SK-N-SH treated with all-trans-retinoic acid at 6 μM for 48 hours (cell line): ENCODE results near the gene PWWP2B.

ENCODE experiments used
- ATAC-seq: fragments of 200-7000 bp; cut with Tn5 transposase; 3 replicates; pipeline ENCODE4 v1.9.1; 2020; ENCODE audit warnings: mild to moderate bottlenecking, moderate library complexity
- ARNTL ChIP-seq: fragments of 450-650 bp; formaldehyde crosslinking; IDR thresholded peaks from 2 replicates; pipeline ENCODE4 v1.5.0; 2020; ENCODE audit warnings: low read depth, mild to moderate bottlenecking, moderate library complexity, borderline replicate concordance
- BACH2 ChIP-seq: fragments of 250-450 bp; sonication (Bioruptor Pico); IDR thresholded peaks from 2 replicates; pipeline ENCODE4 v1.9.0; 2021; ENCODE audit warnings: mild to moderate bottlenecking, borderline replicate concordance
- CSRNP3 ChIP-seq: fragments of 250-450 bp; sonication (Bioruptor Pico); IDR thresholded peaks from 2 replicates; pipeline ENCODE4 v1.5.1; 2021; ENCODE audit warnings: mild to moderate bottlenecking, moderate library complexity
- GLIS3 ChIP-seq: fragments of 250-450 bp; sonication (Bioruptor Pico); IDR thresholded peaks from 2 replicates; pipeline ENCODE4 v1.5.0; 2020; ENCODE audit warnings: mild to moderate bottlenecking, moderate library complexity
- ISL1 ChIP-seq: fragments of 250-450 bp; sonication (Bioruptor Pico); IDR thresholded peaks from 2 replicates; pipeline ENCODE4 v2.1.2; 2022; ENCODE audit warnings: mild to moderate bottlenecking, moderate library complexity
- OSR1 ChIP-seq: fragments of 250-450 bp; sonication (Bioruptor Pico); IDR thresholded peaks from 2 replicates; pipeline ENCODE4 v1.8.0; 2022; ENCODE audit warnings: moderate library complexity, mild to moderate bottlenecking, inconsistent platforms
- PATZ1 ChIP-seq: fragments of 250-450 bp; sonication (Bioruptor Pico); IDR thresholded peaks from 2 replicates; pipeline ENCODE4 v1.8.0; 2020; ENCODE audit warnings: mild to moderate bottlenecking, moderate library complexity, borderline replicate concordance
- PPARA ChIP-seq: fragments of 250-450 bp; sonication (Bioruptor Pico); IDR thresholded peaks from 2 replicates; pipeline ENCODE4 v1.5.0; 2020; ENCODE audit warnings: mild to moderate bottlenecking, borderline replicate concordance
- RARB ChIP-seq: fragments of 250-450 bp; sonication (Bioruptor Pico); IDR thresholded peaks from 2 replicates; pipeline ENCODE4 v1.8.0; 2021; ENCODE audit warnings: mild to moderate bottlenecking, moderate library complexity
- TOX ChIP-seq: fragments of 250-450 bp; sonication (Bioruptor Pico); IDR thresholded peaks from 2 replicates; pipeline ENCODE4 v1.8.0; 2021; ENCODE audit warnings: mild to moderate bottlenecking, moderate library complexity, borderline replicate concordance
- TSHZ2 ChIP-seq: fragments of 250-450 bp; sonication (Bioruptor Pico); IDR thresholded peaks from 2 replicates; pipeline ENCODE4 v1.5.0; 2020; ENCODE audit warnings: mild to moderate bottlenecking, moderate library complexity
- ZFP3 ChIP-seq: fragments of 250-450 bp; sonication (Bioruptor Pico); IDR thresholded peaks from 2 replicates; pipeline ENCODE4 v1.5.0; 2020; ENCODE audit warnings: mild to moderate bottlenecking, moderate library complexity
- ZFP30 ChIP-seq: fragments of 450-650 bp; formaldehyde crosslinking; IDR thresholded peaks from 2 replicates; pipeline ENCODE4 v1.5.0; 2022; ENCODE audit warnings: mild to moderate bottlenecking, moderate library complexity
- ZNF565 ChIP-seq: fragments of 450-650 bp; formaldehyde crosslinking; conservative IDR thresholded peaks from 2 replicates; pipeline ENCODE4 v1.5.0; 2020; ENCODE audit warnings: low read depth, mild to moderate bottlenecking, moderate library complexity
- ZNF8 ChIP-seq: fragments of 450-650 bp; formaldehyde crosslinking; IDR thresholded peaks from 2 replicates; pipeline ENCODE4 v1.5.0; 2020; ENCODE audit warnings: mild to moderate bottlenecking, moderate library complexity
- TF ChIP-seq, protein P1 (sequence below): fragments of 250-450 bp; sonication (Bioruptor Pico); IDR thresholded peaks from 2 replicates; pipeline ENCODE4 v1.5.1; 2020; ENCODE audit warnings: low read depth, mild to moderate bottlenecking, moderate library complexity
- TF ChIP-seq, protein P2 (sequence below): fragments of 250-450 bp; sonication (Bioruptor Pico); IDR thresholded peaks from 2 replicates; pipeline ENCODE4 v1.8.0; 2021; ENCODE audit warnings: low read depth, mild to moderate bottlenecking, moderate library complexity, borderline replicate concordance

Gene PWWP2B

DNA sequence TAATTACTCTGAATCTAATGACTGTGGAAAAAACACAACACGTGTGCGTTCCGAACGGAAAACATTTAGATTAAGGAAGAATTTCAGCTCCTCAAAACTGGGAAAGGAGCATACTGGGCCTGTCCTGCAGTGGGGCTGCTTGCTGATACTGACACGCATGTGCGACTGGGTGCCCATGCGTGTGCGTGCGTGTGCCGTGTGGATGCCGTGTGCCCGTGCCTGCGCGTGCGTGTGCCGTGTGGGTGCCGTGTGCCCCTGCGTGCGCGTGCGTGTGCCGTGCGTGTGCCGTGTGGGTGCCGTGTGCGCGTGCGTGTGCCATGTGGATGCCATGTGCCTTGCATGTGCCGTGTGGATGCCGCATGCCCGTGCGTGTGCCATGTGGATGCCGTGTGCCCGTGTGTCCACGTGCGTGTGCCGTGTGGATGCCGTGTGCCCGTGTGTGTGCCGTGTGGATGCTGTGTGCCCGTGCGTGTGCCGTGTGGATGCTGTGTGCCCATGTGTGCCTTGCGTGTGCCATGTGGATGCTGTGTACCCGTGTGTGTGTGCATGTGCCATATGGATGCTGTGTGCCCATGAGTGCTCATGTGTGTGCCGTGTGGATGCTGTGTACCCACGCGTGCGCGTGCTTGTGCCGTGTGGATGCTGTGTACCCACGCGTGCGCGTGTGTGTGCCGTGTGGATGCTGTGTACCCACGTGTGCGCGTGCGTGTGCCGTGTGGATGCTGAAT is 28.2 kb downstream of the PWWP2B start:
- no peak for TF ChIP-seq CSRNP3 (CRISPR knock-in tag)
- no peak for TF ChIP-seq ZNF8 (CRISPR knock-in tag)
- no peak for TF ChIP-seq TSHZ2 (CRISPR knock-in tag)
- TF ChIP-seq ZFP3 (CRISPR knock-in tag), result no peak
- TF ChIP-seq PATZ1 (CRISPR knock-in tag), result no peak
- no peak for TF ChIP-seq ZFP30 (CRISPR knock-in tag)
- no peak for TF ChIP-seq GLIS3
- no peak for TF ChIP-seq BACH2 (CRISPR knock-in tag)
- TF ChIP-seq ISL1 (CRISPR knock-in tag), result no peak
- TF ChIP-seq ZNF565 (CRISPR knock-in tag), result no peak
- no peak for TF ChIP-seq OSR1
- TF ChIP-seq PPARA (CRISPR knock-in tag), result no peak
- no peak for TF ChIP-seq TOX
- no peak for TF ChIP-seq RARB (CRISPR knock-in tag)
- TF ChIP-seq ARNTL (CRISPR knock-in tag), result no peak
- ATAC-seq, result no peak

GRCh38 chr10:132425757-132426155 is 28.8 kb downstream of the PWWP2B start:
- TF ChIP-seq CSRNP3 (CRISPR knock-in tag) (no peak), ZFP30 (CRISPR knock-in tag) (no peak), PATZ1 (CRISPR knock-in tag) (no peak), RARB (CRISPR knock-in tag) (no peak), ZNF8 (CRISPR knock-in tag) (no peak), TOX (no peak), ZFP3 (CRISPR knock-in tag) (no peak), OSR1 (no peak), BACH2 (CRISPR knock-in tag) (no peak), ZNF565 (CRISPR knock-in tag) (no peak), PPARA (CRISPR knock-in tag) (no peak)
- TF ChIP-seq, protein P1, sequence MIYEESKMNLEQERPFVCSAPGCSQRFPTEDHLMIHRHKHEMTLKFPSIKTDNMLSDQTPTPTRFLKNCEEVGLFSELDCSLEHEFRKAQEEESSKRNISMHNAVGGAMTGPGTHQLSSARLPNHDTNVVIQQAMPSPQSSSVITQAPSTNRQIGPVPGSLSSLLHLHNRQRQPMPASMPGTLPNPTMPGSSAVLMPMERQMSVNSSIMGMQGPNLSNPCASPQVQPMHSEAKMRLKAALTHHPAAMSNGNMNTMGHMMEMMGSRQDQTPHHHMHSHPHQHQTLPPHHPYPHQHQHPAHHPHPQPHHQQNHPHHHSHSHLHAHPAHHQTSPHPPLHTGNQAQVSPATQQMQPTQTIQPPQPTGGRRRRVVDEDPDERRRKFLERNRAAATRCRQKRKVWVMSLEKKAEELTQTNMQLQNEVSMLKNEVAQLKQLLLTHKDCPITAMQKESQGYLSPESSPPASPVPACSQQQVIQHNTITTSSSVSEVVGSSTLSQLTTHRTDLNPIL (CRISPR knock-in tag), result no peak
- TF ChIP-seq, protein P2, sequence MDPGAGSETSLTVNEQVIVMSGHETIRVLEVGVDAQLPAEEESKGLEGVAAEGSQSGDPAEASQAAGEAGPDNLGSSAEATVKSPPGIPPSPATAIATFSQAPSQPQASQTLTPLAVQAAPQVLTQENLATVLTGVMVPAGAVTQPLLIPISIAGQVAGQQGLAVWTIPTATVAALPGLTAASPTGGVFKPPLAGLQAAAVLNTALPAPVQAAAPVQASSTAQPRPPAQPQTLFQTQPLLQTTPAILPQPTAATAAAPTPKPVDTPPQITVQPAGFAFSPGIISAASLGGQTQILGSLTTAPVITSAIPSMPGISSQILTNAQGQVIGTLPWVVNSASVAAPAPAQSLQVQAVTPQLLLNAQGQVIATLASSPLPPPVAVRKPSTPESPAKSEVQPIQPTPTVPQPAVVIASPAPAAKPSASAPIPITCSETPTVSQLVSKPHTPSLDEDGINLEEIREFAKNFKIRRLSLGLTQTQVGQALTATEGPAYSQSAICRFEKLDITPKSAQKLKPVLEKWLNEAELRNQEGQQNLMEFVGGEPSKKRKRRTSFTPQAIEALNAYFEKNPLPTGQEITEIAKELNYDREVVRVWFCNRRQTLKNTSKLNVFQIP (CRISPR knock-in tag), result no peak
- ATAC-seq, result no peak
